Measurements from ENCODE around the gene FOSB. TPM values are rescaled to one million over a fixed set of nuclear protein-coding genes. Genes with fewer than 3 reads are reported as not detected.

FOSB gene
- total RNA-seq, 1 experiment from 2014 or later: 1.7 TPM

- Histone ChIP-seq H2AFZ (ENCODE audit: low read length) (no peak overlapping the region), H2BK120ac (ENCODE audit: low read depth, low read length, poor library complexity, severe bottlenecking) (peak overlapping the region; percentile 87), H4K8ac (replicated peaks; ENCODE audit: insufficient read length, low read depth, low read length) (no peak overlapping the region), H3K18ac (ENCODE audit: insufficient read length, low read depth, low read length) (peak overlapping the region; percentile 91), H3T11ph (ENCODE audit: low read length) (peak overlapping the region; percentile 47), H3K79me1 (ENCODE audit: insufficient read depth, low read depth, low read length, poor library complexity, severe bottlenecking) (no peaks in the 10 kb centered on the region), H3K27ac (ENCODE audit: insufficient read length, low read depth, low read length) (peak overlapping the region; percentile 15), H4K20me1 (ENCODE audit: control insufficient read depth, insufficient read depth, insufficient read length) (no peaks in the 10 kb centered on the region), H2BK5ac (ENCODE audit: insufficient read length, low read length) (peak overlapping the region; percentile 7), H2BK12ac (ENCODE audit: insufficient read length, low read depth, low read length) (peak overlapping the region; percentile 68), H3K23ac (ENCODE audit: insufficient read length, low read depth, low read length) (no peak overlapping the region), H3K9ac (ENCODE audit: extremely low read depth, insufficient read length, low read length) (no peak overlapping the region), H3K79me2 (ENCODE audit: insufficient read depth, low read length) (no peaks in the 10 kb centered on the region), H3K4ac (ENCODE audit: low read depth, low read length) (peak overlapping the region; percentile 51; the same call in 1 of the 2 replicates), H3K9me3 (ENCODE audit: control insufficient read depth, low read depth, low read length) (no peaks in the 10 kb centered on the region), H3K4me1 (ENCODE audit: insufficient read depth, low read length) (no peaks in the 10 kb centered on the region), H2BK20ac (ENCODE audit: low read depth, low read length, poor library complexity, severe bottlenecking) (no peak overlapping the region), H3K27me3 (ENCODE audit: insufficient read depth, low read length) (no peaks in the 10 kb centered on the region; the same call in 1 of the 2 replicates), H4K5ac (ENCODE audit: insufficient read length, low read depth, low read length) (peak overlapping the region; percentile 73), H3K56ac (ENCODE audit: insufficient read length, low read depth, low read length) (no peak overlapping the region), H2BK15ac (ENCODE audit: low read depth, low read length) (no peak overlapping the region), H4K91ac (ENCODE audit: insufficient read length, low read depth, low read length) (peak overlapping the region; percentile 65), H3K14ac (ENCODE audit: insufficient read depth, low read length) (peak overlapping the region; percentile 94), H3K23me2 (ENCODE audit: insufficient read length, low read depth, low read length, poor library complexity, severe bottlenecking) (peaks cover 4% of the 10 kb centered on the region), H2AK5ac (ENCODE audit: insufficient read length, low read length) (no peak overlapping the region), H3K4me2 (ENCODE audit: insufficient read depth, insufficient read length, low read length) (no peak overlapping the region)
- H3K4me1 Mint-ChIP-seq: peaks cover 13 to 22% of the 10 kb centered on the region in 2 experiments
- H3K4me3 Mint-ChIP-seq: peak overlapping the region; percentile 3 to 15
- peaks cover 4 to 8% of the 10 kb centered on the region in 2 experiments; a peak in 4 of 5 replicates for H3K9me3 Mint-ChIP-seq
- peak; percentile 96 for DNase-seq
- H3K27me3 Mint-ChIP-seq (ENCODE audit: low read depth): peaks cover 18% of the 10 kb centered on the region
- TF ChIP-seq CTCF (conservative IDR thresholded peaks at IDR 0.05): no peak
- H3K36me3 Mint-ChIP-seq (ENCODE audit: insufficient read depth in 1 of 3, low read depth in 3 of 3): no peaks in the 10 kb centered on the region
- H3K27ac Mint-ChIP-seq: peak overlapping the region in 2 of 3 experiments; percentile 74 to 97; a peak in 4 of 7 replicates
- WGBS (ENCODE audit: extremely low coverage, insufficient read length, low lambda C conversion rate): no CpG with 5 or more reads among the region's 27 CpGs
Measured at GRCh38 chr19:45455707-45456499, 11.9 kb upstream of the FOSB start.

Data from H9 (cell line).